HG03575 (cell line): Measurements from ENCODE around the gene ADAMTS2.

Source experiments
- ATAC-seq: cut with Tn5 transposase; IDR thresholded peaks from one replicate; pipeline ENCODE4 v1.9.1; 2021; ENCODE audit not compliant: unreplicated experiment, insufficient number of reproducible peaks, low FRiP score; ENCODE audit errors: extremely low read depth

The ADAMTS2 gene

GRCh38 chr5:179373961-179374505 is 28.8 kb upstream of the ADAMTS2 start:
- ATAC-seq, result no peak

- no peak for ATAC-seq
These were observed 28.1 kb upstream of the ADAMTS2 start for GRCh38 chr5:179373101-179373934.

GRCh38 chr5:179371681-179372680 is 26.7 kb upstream of the ADAMTS2 start:
- no peak for ATAC-seq

- no peak for ATAC-seq
These were observed 25.9 kb upstream of the ADAMTS2 start for GRCh38 chr5:179371121-179371510.

- ATAC-seq, result no peak
These were observed 25.3 kb upstream of the ADAMTS2 start for GRCh38 chr5:179370490-179371120.

- ATAC-seq, result no peak
These were observed 24.2 kb upstream of the ADAMTS2 start for GRCh38 chr5:179369530-179369884.

GRCh38 chr5:179368806-179369529 is 23.7 kb upstream of the ADAMTS2 start:
- ATAC-seq, result no peak

GRCh38 chr5:179368126-179368805 is 23.0 kb upstream of the ADAMTS2 start:
- no peak for ATAC-seq

- no peak for ATAC-seq
These were observed 22.2 kb upstream of the ADAMTS2 start for GRCh38 chr5:179367491-179367890.

GRCh38 chr5:179362355-179362754 is 17.1 kb upstream of the ADAMTS2 start:
- no peak for ATAC-seq

- no peak for ATAC-seq
These were observed 15.9 kb upstream of the ADAMTS2 start for GRCh38 chr5:179361037-179361603.

- no peak for ATAC-seq
These were observed 11.8 kb upstream of the ADAMTS2 start for GRCh38 chr5:179357031-179357430.

GRCh38 chr5:179355976-179356974 is 11.0 kb upstream of the ADAMTS2 start:
- ATAC-seq, result no peak

- no peak for ATAC-seq
These were observed 9.1 kb upstream of the ADAMTS2 start for GRCh38 chr5:179354305-179354882.

GRCh38 chr5:179348843-179349242 is 3.6 kb upstream of the ADAMTS2 start:
- ATAC-seq, result no peak

- ATAC-seq, result no peak
These were observed 2.8 kb upstream of the ADAMTS2 start for GRCh38 chr5:179348011-179348530.
